ENCODE measurements around the gene STRBP. TPM values are rescaled to one million over a fixed set of nuclear protein-coding genes. Genes with fewer than 3 reads are reported as not detected.

The STRBP gene
- total RNA-seq, 1 experiment from 2014 or later: 74.0 TPM

- H3K79me1 ChIP-seq (ENCODE audit: insufficient read depth, low read depth, low read length, poor library complexity, severe bottlenecking): no peaks in the 10 kb centered on the region
- H2BK20ac ChIP-seq (ENCODE audit: low read depth, low read length, poor library complexity, severe bottlenecking): no peak overlapping the region
- Mint-ChIP-seq H3K27ac (no peak overlapping the region), H3K9me3 (no peaks in the 10 kb centered on the region), H3K36me3 (ENCODE audit: insufficient read depth in 1 of 3, low read depth in 3 of 3) (peaks cover 8 to 13% (median 10%) of the 10 kb centered on the region in 3 experiments; a peak in 5 of 7 replicates), H3K4me3 (no peak overlapping the region), H3K27me3 (ENCODE audit: low read depth) (no peaks in the 10 kb centered on the region), H3K4me1 (peaks cover 15 to 26% of the 10 kb centered on the region in 2 experiments)
- H3K4ac ChIP-seq (ENCODE audit: low read depth, low read length): no peak overlapping the region
- no peak overlapping the region for H4K91ac ChIP-seq (ENCODE audit: insufficient read length, low read depth, low read length)
- H3K9me3 ChIP-seq (ENCODE audit: control insufficient read depth, low read depth, low read length): no peaks in the 10 kb centered on the region
- no peak overlapping the region for H4K5ac ChIP-seq (ENCODE audit: insufficient read length, low read depth, low read length)
- DNase-seq: no peak
- H2BK12ac ChIP-seq (ENCODE audit: insufficient read length, low read depth, low read length): no peak overlapping the region
- H4K20me1 ChIP-seq (ENCODE audit: control insufficient read depth, insufficient read depth, insufficient read length): no peaks in the 10 kb centered on the region
- no peak overlapping the region for H3K23ac ChIP-seq (ENCODE audit: insufficient read length, low read depth, low read length)
- no peak overlapping the region for H2BK15ac ChIP-seq (ENCODE audit: low read depth, low read length)
- WGBS (ENCODE audit: extremely low coverage, insufficient read length, low lambda C conversion rate): no CpG with 5 or more reads among the region's 1 CpG
- no peaks in the 10 kb centered on the region for H3K27me3 ChIP-seq (ENCODE audit: insufficient read depth, low read length)
- H3K56ac ChIP-seq (ENCODE audit: insufficient read length, low read depth, low read length): no peak overlapping the region
- TF ChIP-seq CTCF (conservative IDR thresholded peaks at IDR 0.05): no peak
- no peaks in the 10 kb centered on the region for H3K4me1 ChIP-seq (ENCODE audit: insufficient read depth, low read length)
- H4K8ac ChIP-seq (replicated peaks; ENCODE audit: insufficient read length, low read depth, low read length): no peak overlapping the region
- no peak overlapping the region for H2BK120ac ChIP-seq (ENCODE audit: low read depth, low read length, poor library complexity, severe bottlenecking)
- H2AFZ ChIP-seq (ENCODE audit: low read length): no peak overlapping the region
- no peak overlapping the region for H2AK5ac ChIP-seq (ENCODE audit: insufficient read length, low read length)
- H3K9ac ChIP-seq (ENCODE audit: extremely low read depth, insufficient read length, low read length): no peak overlapping the region
- H3K4me2 ChIP-seq (ENCODE audit: insufficient read depth, insufficient read length, low read length): no peak overlapping the region
- no peak overlapping the region for H3K27ac ChIP-seq (ENCODE audit: insufficient read length, low read depth, low read length)
- H3K18ac ChIP-seq (ENCODE audit: insufficient read length, low read depth, low read length): no peak overlapping the region
- H3T11ph ChIP-seq (ENCODE audit: low read length): no peak overlapping the region
- no peaks in the 10 kb centered on the region for H3K23me2 ChIP-seq (ENCODE audit: insufficient read length, low read depth, low read length, poor library complexity, severe bottlenecking)
- no peak overlapping the region for H2BK5ac ChIP-seq (ENCODE audit: insufficient read length, low read length)
- H3K14ac ChIP-seq (ENCODE audit: insufficient read depth, low read length): no peak overlapping the region
- no peaks in the 10 kb centered on the region for H3K79me2 ChIP-seq (ENCODE audit: insufficient read depth, low read length)
These were observed 147.4 kb downstream of the STRBP start for GRCh38 chr9:123120953-123121352.
